ENCODE measurements around the gene TMEM30A.

- TF ChIP-seq CTCF (conservative IDR thresholded peaks at IDR 0.05; ENCODE audit: low read length) (no peak), EZH2phosphoT487 (IDR thresholded peaks at IDR 0.05; ENCODE audit: borderline replicate concordance) (no peak)
These were observed 50.3 kb downstream of the TMEM30A start for GRCh38 chr6:75234126-75234865.
